HG03108 (cell line): ENCODE measurements around the gene CUX1.

Experiments
- ATAC-seq: cut with Tn5 transposase; IDR thresholded peaks from one replicate; pipeline ENCODE4 v1.9.1; 2021; ENCODE audit warnings: moderate library complexity; ENCODE audit not compliant: unreplicated experiment

Gene CUX1

DNA sequence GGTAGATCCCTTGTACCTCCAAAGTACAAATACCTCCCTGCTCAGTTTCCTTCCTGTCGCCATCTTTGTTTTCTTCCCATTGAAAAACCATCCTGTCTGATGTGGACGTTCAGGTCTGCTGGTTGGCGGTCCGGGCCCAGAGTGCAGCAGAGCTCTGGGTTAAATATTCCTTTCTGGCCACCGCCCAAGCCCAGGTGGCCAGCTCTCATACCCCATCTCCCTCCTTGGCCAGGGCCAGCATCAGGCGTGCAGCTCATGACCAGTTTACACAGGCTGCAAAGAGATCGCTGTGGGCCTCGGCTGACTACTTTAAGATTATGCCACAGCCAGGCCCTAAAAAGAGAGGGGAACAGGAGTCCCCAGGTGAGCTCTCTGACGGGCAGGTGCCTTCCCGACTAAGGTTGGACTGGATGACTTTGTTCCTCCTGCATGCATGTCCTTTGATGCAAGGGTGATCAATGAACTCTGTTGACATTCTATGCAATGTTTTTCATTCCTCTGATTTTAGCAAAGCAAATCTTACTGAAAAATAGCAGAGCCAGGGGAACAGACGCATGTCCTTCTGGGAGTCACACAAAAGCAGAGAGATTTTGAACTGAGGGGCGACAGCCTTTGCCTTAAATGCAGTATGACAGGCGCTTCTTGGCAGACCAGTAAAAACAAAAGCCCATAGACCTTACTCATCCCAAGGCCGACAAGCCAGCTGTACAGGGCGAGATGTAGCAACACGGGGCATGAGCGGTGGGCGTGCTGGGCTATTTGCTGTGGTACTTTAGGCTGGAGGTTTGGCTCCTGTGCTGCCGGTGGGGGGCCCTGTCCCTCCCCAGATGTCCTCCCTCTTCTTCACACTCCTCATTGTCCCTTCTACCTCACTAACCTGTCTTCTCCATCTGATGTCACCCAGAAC, 435.9 kb downstream of the CUX1 start:
- no peak for ATAC-seq

DNA sequence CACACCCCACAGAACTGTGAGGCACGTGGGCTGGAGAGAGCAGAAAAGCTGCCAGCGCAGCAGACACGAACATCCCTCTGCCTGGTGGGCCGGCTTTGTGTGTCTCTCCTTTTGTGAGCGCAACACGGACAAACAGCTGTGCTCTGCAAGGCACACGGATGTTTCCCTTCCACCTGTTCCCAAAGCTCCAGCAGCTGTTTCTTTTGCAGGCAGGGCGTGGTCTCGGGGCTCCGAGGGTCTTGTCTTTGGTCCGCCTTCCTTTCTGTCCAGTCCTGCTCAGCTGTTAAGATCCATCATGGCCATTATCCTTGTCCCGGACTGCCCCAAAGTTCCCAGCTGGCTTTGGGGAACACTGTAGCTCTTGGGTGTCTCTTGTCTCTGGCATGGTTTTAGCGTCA, 436.5 kb downstream of the CUX1 start:
- ATAC-seq, result no peak

DNA sequence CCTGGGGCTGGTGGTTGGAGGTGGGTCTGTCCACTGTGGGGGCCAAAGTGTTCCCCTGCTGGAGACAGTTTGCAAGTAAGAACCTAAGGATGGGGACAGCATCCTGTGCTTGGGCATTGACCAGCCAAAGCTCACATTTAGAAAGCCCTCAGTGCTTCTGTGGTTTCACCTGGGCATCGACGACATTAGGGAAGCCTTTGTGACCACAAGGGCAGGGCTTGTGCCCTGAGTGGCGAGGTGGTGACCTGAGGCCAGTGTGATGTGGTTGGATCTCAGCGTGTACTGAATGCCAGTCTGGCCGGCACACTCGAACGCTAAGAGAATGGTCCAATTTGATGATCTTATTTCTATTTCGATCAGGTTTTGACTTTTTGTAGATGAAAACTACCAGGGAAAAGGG, 437.1 kb downstream of the CUX1 start:
- ATAC-seq, result no peak

DNA sequence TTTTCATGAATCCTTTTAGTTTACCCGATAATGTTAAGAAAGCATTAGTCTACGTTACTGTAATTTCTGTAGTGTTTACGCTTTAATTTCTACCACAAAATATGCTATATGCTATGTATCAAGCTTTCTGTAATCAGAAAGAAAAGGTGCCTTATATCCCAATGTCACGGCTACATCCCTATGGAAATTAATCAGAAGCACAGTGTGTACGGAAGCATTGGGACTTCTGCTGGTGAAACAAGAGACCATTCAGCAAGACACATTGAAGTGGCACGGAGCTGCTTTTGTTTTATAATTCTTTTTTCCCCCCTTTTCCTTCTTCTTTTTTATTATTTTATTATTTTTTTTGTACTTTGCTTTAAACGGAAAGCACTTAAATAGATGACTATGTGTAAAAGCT, 438.1 kb downstream of the CUX1 start:
- no peak for ATAC-seq

DNA sequence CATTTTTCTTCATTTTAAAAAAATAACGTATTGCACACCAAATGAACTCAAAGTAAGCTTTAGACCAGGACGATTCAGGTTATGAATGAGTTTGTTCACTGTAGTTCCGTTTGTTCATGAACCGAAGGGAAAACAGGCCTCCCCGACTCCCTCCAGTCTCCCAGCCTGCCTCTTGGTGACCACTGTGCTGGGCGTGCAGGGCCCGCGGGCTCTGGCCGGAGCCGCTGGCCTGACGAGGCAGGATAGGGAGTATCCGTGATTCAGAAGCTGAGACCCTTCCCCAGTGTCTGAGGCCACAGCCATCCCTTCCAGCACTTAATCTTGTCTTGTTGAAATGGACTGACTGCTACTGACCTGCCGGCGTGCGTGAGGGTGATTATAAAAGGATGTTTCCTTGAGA, 438.5 kb downstream of the CUX1 start:
- no peak for ATAC-seq

DNA sequence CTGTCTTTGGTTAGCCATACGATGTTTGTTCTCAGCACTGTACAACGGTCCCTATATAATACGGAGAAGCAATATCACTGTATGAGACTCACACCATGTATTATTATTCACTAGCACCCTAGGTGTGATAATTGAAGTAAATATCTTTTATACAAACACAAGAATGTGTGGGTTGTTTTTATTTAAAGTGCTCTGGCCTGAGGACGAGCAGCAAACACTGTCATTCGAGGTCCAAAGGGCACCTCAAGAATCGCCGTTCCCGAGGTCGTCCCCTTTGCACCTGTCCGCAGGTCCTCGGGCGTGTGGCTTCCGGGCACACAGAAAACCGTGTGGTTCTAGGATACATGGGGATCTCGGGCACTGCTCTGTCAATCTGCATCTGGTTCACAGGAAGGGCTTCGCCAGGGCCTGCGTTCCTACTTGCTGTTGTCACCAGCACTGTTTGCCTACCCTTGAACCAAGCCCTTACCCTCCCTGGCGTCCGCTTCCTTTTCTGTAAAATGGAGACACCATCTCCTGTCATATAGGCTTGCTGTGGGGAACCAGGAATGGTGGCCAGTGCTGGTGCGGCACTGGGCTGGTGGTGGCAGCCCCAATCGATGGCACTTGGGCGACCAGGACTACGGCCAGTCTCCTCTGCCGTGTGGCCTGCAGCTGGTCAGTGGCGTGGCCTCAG, 440.8 kb downstream of the CUX1 start:
- ATAC-seq, result no peak

DNA sequence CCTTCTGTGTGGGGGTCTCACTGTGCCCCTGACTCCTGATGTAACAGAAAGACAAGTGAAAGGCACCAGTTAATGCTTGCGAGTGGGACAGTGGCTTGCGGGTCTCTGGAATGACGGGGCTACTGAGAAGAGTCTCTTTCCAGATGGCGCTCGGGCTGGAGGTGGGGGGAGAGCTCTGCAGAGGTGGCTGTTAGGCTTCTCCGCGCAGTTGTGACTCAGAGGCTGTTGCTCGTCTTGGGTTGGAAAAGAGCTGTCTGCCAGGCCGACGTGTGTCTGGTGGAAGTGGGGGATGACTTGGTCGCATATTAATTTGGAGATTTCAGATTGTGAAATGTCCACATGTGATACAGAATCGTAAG, 441.3 kb downstream of the CUX1 start:
- ATAC-seq, result no peak

DNA sequence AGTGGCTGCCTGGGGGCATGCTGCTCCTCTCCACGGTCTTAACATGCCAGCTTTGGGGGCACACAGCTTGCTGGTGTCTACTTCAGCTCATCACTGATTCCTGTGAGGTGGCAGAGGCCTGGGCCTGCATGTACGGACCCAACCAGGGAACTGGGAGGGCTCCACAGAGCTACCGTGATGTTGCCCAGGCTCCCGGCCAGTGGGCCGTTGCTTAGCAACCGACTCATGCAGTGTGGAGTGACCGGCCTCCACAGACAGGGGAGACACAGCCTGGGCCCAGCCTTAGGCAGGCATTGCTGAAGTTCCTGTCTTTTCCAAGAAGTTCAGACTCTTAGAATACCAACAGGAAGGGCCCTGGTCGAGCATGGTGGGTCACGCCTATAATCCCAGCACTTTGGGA, 443.4 kb downstream of the CUX1 start:
- no peak for ATAC-seq

DNA sequence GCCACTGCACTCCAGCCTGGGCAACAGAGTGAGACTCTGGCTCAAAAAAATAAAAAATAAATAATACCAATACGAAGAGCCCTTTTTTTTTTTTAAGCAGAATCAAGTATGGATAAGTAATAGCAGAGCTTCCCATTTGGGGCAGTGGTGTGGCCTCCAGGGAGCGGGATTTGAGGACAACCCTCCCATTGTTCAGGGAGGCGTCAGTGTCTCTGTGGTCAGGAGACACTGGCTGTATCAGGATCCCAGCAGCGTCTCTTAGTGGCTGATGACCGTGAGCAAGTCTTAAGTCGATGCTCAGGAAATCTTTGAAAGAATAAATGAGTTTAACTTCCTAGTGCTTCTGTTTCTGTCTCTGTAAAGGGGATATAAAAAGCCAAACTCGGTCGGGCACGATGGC, 444.0 kb downstream of the CUX1 start:
- ATAC-seq, result no peak

DNA sequence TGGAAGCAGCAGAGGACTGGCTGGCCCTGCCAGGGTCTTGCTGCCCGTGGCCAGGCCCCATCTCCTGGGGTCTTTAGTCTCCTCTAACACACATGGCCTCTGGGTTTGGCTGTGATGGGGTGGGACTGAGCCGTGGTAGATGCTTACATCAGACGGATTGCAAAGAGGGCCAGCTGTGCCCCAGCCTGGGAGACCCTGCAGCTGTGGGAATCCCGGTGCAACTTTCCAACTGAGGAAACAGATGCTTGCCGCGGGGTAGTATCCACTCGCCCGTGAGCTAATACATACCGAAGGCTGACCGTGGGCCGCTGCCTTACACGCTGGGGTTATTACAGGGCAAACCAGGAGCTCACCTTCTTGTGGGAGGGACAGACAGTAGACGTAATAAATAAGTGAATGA, 445.1 kb downstream of the CUX1 start:
- ATAC-seq, result no peak

DNA sequence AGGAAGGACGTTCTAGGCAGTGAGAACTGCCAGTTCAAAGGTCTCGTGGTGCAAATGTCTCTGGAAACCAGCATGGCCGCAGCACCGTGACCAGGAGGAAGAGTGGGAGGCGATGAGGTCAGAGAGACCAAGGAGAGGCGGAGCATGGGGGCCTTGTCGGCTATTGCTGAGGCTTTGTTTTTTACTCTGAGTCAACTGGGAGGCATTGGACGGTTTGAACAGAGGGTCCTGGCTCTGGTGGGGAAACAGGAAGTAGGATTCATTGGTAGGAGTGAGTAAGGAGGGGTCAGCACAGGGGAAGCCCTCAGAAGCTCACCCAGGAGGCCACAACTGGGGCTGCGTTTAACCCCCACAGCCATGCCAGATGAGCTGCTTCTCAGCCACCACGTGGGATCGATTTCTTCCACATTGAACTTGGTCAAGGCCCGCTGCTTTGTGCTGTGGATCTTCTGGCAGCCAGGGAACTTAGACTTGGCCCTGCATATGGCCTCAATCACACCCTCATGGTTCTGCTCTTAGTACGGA, 447.0 kb downstream of the CUX1 start:
- ATAC-seq, result no peak

DNA sequence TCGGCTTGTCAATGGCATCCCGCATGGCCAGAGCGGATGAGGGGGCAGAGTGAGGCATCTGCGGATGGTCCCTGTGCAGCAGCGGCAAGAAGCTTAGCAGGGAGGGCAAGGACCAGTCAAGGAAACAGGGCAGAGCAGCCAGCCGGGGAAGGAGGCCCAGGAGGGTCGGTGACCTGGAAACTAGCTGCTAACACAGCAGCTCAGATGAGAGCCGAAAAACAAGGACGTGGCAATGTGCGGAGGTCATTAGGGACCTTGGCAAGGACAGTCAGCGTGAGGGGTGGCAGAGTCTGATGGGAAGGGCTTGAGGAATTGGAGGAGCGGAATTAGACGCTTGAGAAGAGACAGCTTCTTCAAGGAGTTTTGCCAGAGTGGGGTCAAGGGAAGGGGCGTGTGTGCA, 449.1 kb downstream of the CUX1 start:
- ATAC-seq, result no peak

DNA sequence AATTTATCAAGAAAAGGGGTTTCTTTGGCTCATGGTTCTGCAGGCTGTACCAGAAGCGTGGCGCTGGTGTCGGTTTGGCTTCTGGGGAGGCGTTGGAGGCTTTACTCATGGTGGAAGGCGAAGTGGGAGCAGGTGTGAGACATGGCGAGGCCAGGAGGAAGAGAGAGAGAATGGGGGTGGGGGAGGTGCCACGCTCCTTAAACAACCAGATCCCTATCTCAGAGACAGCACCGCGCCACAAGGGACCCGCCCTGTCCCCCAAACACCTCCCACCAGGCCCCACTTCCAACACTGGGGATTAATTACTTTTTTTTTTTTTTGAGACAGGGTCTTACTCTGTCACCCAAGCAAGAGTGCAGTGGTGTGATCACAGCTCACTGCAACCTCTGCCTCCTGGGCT, 451.2 kb downstream of the CUX1 start:
- ATAC-seq, result no peak

DNA sequence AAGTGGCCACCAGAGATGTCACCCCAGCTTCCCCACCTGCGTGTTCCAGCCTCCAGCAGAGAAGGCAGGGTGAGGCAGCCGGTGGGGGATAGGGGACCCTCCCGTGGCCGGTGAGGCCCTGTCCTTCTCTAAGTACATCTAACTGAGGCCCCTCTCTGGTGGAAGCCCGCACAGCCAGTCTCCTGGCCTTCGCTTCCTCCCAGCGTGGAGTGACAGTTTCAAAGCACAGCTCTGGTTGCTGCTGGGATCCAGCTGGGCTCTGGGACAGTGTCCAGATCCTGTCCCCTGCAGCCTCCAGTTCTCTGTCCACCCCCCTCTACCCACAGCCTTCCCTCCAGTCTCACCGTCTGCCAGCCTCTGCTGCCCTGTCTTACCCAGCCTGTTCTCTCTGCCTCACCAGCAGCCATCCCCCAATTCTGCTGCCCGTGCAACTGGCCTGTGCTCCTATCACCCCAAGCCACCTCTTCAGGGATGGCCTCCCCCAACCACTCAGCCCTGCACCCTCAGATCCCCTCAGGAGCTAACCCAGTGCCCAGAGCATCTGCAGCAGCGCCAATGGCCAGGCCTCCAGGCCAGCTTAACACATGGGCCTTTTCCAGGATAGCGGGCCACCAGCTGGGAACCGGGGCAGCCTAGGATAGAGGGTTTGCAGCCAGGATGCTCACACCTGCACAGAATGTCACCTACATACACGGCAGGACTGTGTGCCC, 452.9 kb downstream of the CUX1 start:
- ATAC-seq, result no peak

DNA sequence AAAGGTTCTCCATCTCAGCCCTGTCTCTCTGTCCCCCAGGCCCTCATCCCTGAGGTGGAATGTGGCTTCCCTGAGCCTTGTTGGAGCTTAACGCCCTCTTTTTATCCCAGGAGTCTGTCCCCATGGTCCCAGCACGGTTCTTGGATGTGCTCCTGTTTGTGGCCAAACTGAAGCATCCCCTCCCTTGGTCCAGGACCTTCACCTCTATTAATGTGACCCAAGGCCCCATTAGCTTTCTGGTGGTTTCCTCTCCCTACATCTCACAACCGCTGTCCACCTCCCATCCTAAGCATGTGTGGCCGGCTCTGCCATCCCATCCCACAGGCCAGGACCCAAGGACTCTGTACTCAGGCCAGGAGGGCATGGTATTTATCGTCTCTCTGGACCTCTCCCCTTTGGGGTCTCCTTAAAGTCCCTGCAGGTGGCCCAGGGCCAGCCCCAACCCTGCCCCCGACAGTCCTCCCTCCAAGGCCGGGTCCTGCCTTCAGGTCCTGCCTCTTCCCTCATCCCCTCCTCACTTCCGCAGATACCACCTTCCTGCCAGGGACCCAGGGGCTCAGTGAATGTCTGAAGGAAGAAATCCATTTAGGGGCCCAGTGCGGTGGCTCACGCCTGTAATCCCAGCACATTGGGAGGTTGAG, 453.9 kb downstream of the CUX1 start:
- ATAC-seq, result no peak

DNA sequence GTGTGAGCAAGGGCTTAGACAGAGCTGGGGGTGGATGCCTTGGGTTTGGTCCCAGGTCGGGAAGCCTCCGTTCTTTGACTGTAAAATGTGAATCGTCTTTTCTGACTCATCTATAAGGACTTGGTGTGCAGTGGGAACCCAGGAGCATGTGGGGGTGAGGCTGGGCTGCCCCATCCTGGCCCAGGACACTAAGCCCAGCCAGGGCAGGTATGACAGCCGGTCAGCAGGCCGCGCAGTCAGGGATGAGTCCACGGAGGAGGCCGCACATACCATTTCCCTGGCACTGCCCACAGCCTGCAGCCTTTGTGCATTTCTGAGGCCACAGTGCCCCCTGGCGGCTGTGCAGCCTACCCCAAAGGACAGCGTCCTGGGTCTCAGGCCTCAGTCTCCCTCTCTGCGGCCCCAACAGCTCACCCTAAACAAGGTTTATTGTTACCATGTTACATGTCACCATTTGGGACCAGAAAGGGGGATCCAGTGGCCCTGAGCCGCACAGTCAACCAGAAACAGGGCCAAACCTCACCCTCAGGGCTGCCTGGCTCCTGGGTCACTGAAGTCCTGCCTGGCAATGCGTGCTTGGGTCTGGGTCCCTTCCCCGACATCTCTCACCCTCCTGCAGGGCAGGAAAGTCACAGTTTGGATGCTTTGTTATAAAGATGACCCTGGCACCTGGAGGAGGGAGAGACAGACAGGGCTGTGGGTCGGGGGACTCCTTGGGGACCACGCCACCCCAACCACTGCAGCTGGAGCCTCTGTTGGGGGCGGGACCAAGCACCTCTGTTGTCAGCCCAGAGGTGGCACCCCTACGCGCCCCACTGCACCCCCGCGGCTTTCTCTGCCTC, 454.9 kb downstream of the CUX1 start:
- no peak for ATAC-seq

DNA sequence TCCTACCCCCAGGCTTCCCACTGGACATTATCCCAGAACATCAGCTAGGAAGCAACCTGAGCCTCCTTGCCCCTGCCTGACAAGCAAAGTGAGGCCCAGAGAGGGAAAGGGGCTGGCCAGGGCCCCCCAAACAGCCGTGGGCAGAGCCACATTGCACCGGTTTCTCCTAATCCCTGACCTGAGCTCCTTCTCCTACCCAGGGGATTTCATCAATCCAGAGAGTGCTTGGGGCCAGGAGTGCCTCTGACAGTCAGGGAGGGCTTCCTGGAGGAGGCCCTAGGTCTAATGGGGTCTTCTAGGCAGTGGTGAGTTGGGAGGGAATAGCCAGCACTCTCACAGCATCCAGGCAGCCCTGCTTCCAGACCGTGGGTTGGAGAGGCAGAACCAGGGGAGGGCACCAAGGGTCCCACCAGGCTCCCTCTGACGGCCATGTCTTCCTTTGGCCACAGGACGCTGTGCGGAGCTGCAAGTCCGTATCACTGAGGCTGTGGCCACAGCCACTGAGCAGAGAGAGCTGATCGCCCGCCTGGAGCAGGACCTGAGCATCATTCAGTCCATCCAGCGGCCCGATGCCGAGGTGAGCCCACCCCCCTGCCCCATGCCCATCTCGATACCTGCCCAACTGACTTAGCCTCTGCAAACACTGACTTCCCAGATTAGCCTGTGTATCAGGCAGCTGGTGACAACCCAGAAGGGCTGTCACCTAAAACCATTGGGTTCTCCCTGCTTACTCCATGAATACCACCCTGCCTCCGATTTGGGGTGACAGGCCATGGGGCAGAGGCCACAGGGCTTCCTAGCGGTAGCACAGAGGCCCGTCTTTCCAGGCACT, 455.7 kb downstream of the CUX1 start:
- ATAC-seq, result no peak

DNA sequence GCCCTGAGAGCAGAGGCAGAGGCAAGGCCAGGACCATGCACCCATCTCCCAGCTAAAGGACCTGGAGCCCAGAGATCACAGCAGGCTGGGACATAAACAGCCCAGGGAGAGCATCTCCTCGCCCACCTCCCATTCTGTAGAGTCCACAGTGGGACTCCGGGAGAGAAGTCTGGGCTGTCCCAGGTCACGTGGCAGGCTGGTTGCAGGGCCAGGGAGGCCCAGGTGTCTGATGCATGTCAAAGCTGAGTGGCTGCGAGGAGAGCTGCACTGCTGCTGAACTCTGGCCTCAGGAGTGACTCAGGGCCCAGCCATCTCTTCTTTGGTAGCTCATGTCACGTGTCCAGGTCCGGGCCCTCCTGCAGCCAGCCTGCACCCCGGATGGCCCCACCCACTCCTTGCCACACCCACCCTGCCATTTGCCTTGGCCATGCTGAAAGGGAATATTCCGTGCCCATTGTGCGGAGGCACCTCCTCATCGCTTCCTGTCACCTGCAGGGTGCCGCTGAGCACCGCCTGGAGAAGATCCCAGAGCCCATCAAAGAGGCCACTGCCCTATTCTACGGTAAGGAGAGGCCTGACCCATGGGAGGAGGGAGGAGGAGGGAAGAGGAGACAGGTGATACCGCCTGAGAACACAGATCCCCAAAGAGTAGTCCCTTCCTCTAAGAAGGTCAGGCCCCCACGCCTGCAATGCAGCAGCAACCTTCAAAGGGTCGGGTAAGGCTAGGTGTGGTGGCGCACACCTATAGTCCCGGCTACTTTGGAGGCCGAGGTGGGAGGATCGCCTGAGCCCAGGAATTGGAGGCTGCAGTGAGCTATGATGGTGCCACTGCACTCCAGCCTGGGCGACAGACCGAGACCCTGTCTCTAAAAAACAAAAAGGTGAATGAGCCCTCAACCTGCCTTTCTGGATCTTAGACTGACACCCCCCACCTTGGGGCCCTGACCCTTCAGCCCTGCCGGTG, 456.6 kb downstream of the CUX1 start:
- ATAC-seq, result no peak
